ENCODE results near the gene THNSL1. TPM values are rescaled to one million over a fixed set of nuclear protein-coding genes. Genes with fewer than 3 reads are reported as not detected.
A peak's percentile ranks its signal among the peaks of the same experiment; 100 is the strongest.

THNSL1 gene
- total RNA-seq, 1 donor from 2014 or later, result 3.6 TPM

GRCh38 chr10:25052012-25052411, 35.6 kb downstream of the THNSL1 start:
- no peak for DNase-seq (ENCODE audit: low read depth in 2 of 2)

GRCh38 chr10:25056726-25057125, 40.3 kb downstream of the THNSL1 start:
- DNase-seq (ENCODE audit: low read depth in 2 of 2), result no peak

GRCh38 chr10:25057886-25058285, 41.5 kb downstream of the THNSL1 start:
- no peak for DNase-seq (ENCODE audit: low read depth in 2 of 2)

GRCh38 chr10:25059990-25060389, 43.6 kb downstream of the THNSL1 start:
- DNase-seq (ENCODE audit: low read depth in 2 of 2), result peak; percentile 48 to 62

GRCh38 chr10:25061125-25061524, 44.7 kb downstream of the THNSL1 start:
- DNase-seq (ENCODE audit: low read depth in 2 of 2), result no peak

GRCh38 chr10:25061711-25062449, 45.5 kb downstream of the THNSL1 start:
- DNase-seq (ENCODE audit: low read depth in 2 of 2), result peak; percentile 14 to 29

GRCh38 chr10:25063157-25063556, 46.7 kb downstream of the THNSL1 start:
- no peak for DNase-seq (ENCODE audit: low read depth in 2 of 2)

- no peak for DNase-seq (ENCODE audit: low read depth in 2 of 2)
These were observed 47.2 kb downstream of the THNSL1 start for GRCh38 chr10:25063644-25064043.

- DNase-seq (ENCODE audit: low read depth in 2 of 2), result no peak
These were observed 48.0 kb downstream of the THNSL1 start for GRCh38 chr10:25064401-25064800.

- DNase-seq (ENCODE audit: low read depth in 2 of 2), result no peak
These were observed 49.5 kb downstream of the THNSL1 start for GRCh38 chr10:25065761-25066476.

- peak; percentile 83 to 93 for DNase-seq (ENCODE audit: low read depth in 2 of 2)
These were observed 52.0 kb downstream of the THNSL1 start for GRCh38 chr10:25068152-25069058.

GRCh38 chr10:25071227-25071626, 54.8 kb downstream of the THNSL1 start:
- no peak for DNase-seq (ENCODE audit: low read depth in 2 of 2)

- DNase-seq (ENCODE audit: low read depth in 2 of 2), result peak; percentile 24 to 77
These were observed 56.4 kb downstream of the THNSL1 start for GRCh38 chr10:25072786-25073185.

- no peak for DNase-seq (ENCODE audit: low read depth in 2 of 2)
These were observed 59.4 kb downstream of the THNSL1 start for GRCh38 chr10:25075825-25076224.

Other genes starting within 250 kb of the THNSL1 start
- gene PRTFDC1, start 64.0 kb upstream of the THNSL1 start, total RNA-seq, result 5.6 and 7.6 TPM in 2 replicates
- gene ENKUR, start 454 bp upstream of the THNSL1 start, total RNA-seq, result 0.20 and 0.44 TPM in 2 replicates
- gene GPR158, start 158.4 kb downstream of the THNSL1 start, total RNA-seq, result not detected in 2 replicates